Gastroesophageal sphincter (tissue), 3 donors: ENCODE results near the gene TMEM131.

ENCODE experiments used
- CTCF ChIP-seq, 4 experiments: fragments of 200-600 bp in 2 of 4; fragments of 450-650 bp in 2 of 4; sonication (generic) in 1 of 4; IDR thresholded peaks; one replicate each; pipeline ENCODE4 v1.5.1; 2017 to 2019; ENCODE audit warnings: antibody characterized with exemption in 4 of 4, mild to moderate bottlenecking in 2 of 4, moderate library complexity in 2 of 4
- POLR2A ChIP-seq, 2 donors: fragments of 450-650 bp; IDR thresholded peaks; one replicate each; pipeline ENCODE4 v1.6.1; 2017; ENCODE audit warnings: antibody characterized with exemption in 2 of 2, mild to moderate bottlenecking in 2 of 2, moderate library complexity in 1 of 2
- POLR2AphosphoS5 ChIP-seq: sonication (generic); formaldehyde crosslinking; IDR thresholded peaks from one replicate; pipeline ENCODE4 v1.6.1; 2017; ENCODE audit warnings: antibody characterized with exemption

GRCh38 chr2:97761192-97761591, 234.6 kb downstream of the TMEM131 start:
- TF ChIP-seq CTCF (IDR thresholded peaks at IDR 0.05), result no peak
- no peak for TF ChIP-seq POLR2A (IDR thresholded peaks at IDR 0.05)
- no peak for TF ChIP-seq POLR2AphosphoS5
